ENCODE measurements around the gene F2RL2.

GRCh38 chr5:76571559-76571958, 51.6 kb downstream of the F2RL2 start:
- TF ChIP-seq EP300 (IDR thresholded peaks at IDR 0.05), result no peak
- no peak for TF ChIP-seq POLR2A (IDR thresholded peaks at IDR 0.05)

All from tibial nerve (tissue), 3 donors.